ELR (cell line): ENCODE results near the gene TOP1.
"Not testable (repeated sequence)": the region's sequence is repeated elsewhere in the genome, so short reads cannot be mapped to it uniquely, and the experiment has no call there.

Experiments
- DNase-seq: peaks from one replicate; pipeline ENCODE4 v3.0.0-alpha.2; 2015; ENCODE audit warnings: low read depth

TOP1 gene

GRCh38 chr20:41132388-41132775 lies 103.8 kb downstream of the TOP1 start:
- DNase-seq = not testable (repeated sequence)

- peak; percentile 16 for DNase-seq
These were observed 105.2 kb downstream of the TOP1 start for GRCh38 chr20:41133709-41134361.

GRCh38 chr20:41134362-41135186 lies 106.0 kb downstream of the TOP1 start:
- DNase-seq = no peak

GRCh38 chr20:41135187-41135887 lies 106.7 kb downstream of the TOP1 start:
- DNase-seq = peak; percentile 57

GRCh38 chr20:41135888-41136679 lies 107.5 kb downstream of the TOP1 start:
- DNase-seq = no peak

DNA sequence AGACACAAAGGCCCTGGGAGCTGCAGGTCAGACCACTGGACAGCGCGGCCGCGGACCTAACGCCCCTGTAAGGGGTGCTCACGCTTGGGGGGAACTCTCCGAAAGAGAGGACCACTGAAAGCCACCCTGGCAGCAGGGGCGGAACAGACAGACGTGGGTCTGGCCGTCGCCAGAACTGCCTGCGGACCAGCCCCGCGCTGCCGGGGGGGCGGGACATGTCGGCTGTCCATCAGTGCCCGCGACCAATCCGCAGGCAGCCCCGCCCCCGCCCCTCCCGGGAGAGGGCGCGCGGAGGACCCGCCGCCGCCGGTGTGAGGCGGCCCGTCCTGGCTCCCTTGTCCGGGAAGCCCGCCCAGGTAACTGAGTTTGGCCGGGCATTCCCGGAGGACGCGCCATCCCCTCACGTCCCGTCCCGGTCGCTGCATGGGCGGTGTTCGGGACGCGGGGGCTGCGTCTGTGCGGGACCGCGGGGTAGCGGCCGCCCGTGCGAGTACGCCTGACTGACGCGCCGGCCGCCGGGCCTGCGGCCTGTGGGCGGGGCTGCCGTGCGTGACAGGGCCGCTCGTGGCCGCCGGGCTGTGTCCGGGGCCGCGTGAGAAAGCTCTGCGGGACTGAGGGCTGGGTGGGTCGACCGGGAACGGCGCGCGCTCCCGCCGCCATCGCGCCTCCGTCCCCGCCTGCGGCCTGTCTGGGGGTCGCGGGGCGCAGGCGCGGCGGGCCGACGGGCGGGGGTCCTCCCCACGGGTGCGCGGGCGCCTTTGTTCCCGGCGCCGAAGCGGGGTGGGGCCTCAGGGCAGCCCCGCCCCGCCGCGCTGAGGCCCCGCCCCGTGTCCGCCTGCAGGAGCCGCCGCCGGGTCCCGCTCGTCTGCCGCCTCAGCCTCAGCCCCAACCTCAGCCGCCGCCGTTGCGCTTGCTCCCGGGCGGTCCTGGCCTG lies 108.3 kb downstream of the TOP1 start, which contains the start of gene PLCG1:
Gene PLCG1 (plus strand): TSS at position 864 of the 934 bp plus-strand sequence. CDS start 99 bp downstream, outside the sequence.
- peak; percentile 88 for DNase-seq

DNA sequence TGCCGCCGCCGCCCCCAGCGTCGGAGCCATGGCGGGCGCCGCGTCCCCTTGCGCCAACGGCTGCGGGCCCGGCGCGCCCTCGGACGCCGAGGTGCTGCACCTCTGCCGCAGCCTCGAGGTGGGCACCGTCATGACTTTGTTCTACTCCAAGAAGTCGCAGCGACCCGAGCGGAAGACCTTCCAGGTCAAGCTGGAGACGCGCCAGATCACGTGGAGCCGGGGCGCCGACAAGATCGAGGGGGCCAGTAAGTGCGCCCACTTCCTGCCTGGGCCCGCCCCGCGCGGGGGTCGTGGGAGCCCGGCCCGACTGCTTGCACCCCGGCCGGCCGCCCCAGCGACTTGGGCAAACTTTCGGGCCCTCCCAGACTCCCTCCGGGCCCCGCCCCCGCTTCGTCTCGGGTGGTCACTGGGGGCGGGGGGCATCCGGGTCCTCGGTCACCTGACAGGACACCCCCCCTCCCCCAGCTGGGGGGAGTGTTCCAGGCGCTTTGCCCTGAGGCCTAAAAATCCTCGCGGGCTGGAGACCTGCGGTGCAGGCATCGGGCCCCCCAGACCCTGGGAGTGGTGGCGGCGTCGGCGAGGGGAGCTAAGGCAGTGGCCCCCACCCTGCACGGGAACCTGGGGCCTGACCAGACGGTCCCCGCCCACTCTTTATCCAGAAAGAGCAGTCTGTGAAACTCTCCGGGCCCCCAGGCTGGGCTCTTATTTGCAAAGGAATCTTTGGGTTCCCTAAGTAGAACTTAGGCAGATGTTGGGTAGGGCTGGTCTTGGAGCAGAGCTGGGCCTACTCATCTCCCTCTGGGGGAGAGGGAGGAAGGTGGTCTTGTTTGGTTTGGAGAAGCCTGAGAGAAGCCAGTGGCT lies 109.2 kb downstream of the TOP1 start:
- DNase-seq = peak; percentile 84

DNA sequence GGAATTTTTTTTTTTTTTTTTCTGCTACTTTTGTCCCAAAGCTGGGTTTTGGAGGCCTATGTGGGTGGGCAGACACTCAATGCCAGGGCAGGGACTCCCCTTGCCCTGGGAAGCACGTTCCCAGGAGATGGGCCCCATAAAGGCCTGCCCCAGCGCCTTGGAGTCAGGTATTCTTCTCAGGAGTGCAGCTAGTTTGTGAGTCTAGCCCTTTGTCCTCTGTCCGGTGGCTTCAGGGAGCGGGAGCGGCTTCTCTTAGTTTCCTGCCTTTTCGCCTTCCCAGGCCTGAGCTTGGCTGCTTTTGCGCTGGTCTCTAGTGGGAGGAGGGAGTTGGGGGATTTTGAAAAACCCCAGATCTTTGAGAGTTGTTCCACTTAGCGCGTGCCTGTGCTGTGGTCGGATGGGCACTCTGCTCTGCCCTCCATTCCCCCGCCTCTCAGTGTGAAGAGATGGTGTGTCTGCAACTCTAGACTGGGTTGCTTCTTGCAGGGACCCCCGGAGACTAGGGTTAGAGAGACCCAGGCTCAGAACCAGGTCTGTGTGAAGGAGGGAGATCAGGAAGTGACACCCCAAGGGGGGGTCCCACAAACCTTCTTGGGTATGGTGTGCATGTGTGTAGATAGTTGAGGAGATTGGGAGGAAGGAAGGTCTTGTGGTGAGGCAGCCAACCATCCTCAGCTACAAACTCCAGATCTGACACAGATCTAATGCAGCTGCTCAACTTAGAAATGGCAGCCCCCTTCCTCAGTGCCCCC lies 110.0 kb downstream of the TOP1 start:
- DNase-seq = peak; percentile 57

DNA sequence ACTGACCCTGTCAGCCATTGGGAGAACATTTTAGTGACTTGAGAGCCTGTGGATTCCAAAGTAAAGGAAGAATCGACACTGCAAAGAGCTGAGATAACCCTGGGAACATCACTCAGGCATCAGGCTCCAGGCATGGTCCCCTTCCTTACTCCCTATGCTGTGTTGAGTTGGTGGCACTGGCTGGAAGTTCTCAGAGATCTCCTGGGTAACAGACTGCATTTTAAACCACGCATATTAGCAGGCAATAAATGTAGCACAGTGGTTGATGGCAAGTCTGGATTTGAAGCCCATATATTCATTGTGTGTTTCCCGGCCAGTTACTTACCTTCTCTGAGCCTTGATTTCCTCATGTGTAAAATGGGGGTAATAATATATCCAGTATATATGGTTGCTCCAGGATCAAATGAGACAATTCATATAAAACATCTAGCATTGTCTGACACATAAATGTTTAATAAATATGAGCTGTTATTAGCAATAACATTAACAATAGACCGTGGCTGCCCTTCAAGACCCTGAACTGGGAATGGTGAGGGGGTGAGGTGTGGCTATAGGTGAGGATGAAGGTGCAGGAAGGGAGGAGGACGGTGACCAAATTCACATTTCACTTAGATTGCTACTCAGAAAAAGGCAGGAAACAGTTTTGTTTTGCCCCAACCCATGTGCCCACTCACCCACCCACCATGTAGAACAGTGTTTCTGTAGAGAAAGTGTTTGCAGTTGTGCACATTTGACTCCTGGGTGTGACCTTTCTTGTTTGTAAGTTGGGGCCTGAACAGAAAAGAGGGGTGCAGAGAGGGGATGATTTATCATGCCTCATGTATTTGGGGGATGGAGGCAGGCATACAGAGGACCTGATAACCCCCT lies 110.8 kb downstream of the TOP1 start:
- DNase-seq = no peak

DNA sequence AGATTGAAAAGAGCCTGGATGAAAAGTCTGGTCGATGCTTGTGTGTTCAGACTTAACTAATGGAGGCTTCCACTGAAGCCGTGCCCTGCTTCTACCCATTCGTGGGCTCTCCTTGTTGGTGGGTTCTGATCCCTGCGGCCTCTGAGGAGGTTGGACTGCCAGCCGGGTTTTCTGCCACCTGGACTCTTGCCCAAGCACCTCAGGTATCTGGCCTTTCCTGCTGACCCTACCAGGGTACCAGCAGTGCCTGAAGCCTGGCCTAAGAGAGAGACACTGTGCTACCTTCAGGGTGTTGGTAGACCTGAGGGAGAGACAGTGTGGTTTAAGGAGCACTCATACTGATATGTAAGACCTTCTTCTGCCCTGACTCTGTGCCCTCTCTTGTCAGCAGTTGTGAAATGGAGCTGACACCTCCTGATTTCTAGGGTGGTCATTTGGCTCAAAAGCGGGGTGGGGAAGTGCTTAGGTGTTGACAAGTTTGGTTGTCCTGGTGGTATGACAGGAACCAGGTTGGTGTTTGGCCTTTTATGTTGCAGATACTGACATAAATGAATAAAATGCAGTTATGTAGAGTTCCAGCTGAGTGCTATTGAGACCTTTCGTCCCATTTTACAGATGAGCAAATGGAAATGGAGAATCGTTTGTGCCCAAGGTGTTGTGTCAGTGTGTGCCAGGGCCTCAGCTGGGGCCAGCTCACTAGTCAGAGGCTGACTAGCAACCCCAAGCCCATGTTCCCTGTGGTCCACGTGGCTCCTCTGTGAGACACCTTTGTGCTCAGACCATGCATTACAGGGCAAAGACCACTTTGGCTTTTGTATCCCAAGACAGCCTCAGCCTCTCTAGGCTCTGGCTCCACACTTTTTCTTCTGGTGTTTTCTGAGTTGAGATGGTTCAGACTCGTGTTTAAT lies 111.9 kb downstream of the TOP1 start:
- DNase-seq = no peak

DNA sequence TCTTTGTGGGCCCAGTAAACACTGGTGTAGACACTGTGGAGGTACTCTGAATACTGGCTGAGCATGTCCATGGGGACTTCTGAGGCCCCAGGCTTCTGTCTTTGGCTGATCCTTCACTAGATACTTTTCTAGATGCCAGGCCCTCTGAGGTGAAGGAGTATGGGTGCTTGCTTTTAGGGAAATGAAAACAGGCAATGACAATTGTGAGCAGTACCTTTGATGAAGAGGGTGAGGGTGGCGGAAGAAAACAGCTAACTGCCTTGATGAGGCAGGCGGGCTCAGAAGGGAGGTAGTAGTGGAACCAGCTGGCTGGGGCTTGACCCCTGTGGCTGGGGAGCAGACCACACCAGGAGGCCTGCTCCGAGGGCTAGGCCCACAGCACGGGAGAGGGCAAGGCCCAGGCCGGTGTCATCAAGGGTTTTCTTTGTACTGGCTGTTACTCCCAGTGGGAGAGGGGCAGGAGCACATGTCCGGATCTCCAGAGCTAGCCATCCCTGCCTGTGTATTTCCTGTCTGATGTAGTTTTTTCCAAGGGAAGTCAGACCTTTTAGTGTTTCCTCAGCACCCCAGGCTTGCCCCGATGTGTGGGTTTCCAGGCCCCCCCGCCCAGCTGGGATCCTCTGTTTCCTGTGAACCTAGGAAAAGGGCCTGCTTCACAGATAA lies 112.7 kb downstream of the TOP1 start:
- DNase-seq = peak; percentile 36

DNA sequence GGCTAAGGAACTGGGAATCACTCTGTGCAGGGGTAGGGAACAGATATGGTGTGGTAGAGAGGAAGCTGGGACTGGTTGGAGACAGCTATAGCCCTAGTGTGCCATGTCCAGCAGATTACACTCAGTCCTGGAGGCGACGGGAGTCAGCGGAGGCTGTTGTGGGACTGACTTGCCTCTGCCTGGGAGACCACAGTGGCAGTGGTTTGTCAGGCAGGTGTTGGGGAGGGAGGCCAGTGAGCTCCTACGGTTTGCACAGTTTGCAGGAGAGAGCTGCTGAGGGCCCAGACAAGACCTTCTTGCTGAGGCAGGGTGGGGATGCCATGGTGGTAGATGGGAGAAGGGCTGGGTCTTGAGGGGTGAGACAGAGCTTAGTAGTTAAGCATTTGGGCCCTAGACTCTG lies 113.6 kb downstream of the TOP1 start:
- DNase-seq = no peak

GRCh38 chr20:41142919-41143318 lies 114.3 kb downstream of the TOP1 start:
- DNase-seq = no peak

GRCh38 chr20:41143354-41143753 lies 114.7 kb downstream of the TOP1 start:
- no peak for DNase-seq

DNA sequence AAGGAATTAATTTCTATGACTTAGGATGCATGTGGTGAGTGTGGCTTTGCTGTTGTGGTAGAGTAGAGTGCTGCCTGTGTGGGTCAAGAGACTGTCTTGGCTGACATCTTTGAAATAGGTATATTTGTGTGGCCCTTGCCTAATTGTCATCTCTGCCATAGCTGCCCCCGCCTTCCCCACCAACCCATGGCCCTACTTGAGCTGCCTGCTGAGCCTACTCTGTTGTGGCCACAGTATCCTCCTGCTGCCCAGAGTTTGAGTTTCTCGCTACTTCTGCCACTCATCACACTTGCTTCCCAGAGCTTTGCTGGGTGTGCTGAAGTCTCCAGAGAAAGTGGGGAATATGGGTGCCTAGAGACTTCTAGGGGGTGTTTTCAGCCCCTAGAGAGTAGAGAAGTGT lies 116.7 kb downstream of the TOP1 start:
- DNase-seq = no peak

- no peak for DNase-seq
These were observed 117.4 kb downstream of the TOP1 start for GRCh38 chr20:41145821-41146620.
